HG03097 (cell line): ENCODE results near the gene DCDC2C.

Experiments used
- ATAC-seq: cut with Tn5 transposase; IDR thresholded peaks from one replicate; pipeline ENCODE4 v1.9.1; 2021; ENCODE audit not compliant: unreplicated experiment, low FRiP score

Gene DCDC2C

GRCh38 chr2:3742743-3743508 is 39.6 kb downstream of the DCDC2C start:
- ATAC-seq = no peak

GRCh38 chr2:3743951-3744555 is 40.7 kb downstream of the DCDC2C start:
- ATAC-seq = no peak

GRCh38 chr2:3745920-3746319 is 42.5 kb downstream of the DCDC2C start:
- no peak for ATAC-seq

- ATAC-seq = no peak
Measured at GRCh38 chr2:3747032-3747654, 43.8 kb downstream of the DCDC2C start.

- ATAC-seq = no peak
Measured at GRCh38 chr2:3747826-3748225, 44.5 kb downstream of the DCDC2C start.

GRCh38 chr2:3749201-3749600 is 45.8 kb downstream of the DCDC2C start:
- no peak for ATAC-seq

- no peak for ATAC-seq
Measured at GRCh38 chr2:3751251-3751650, 47.9 kb downstream of the DCDC2C start.

- ATAC-seq = no peak
Measured at GRCh38 chr2:3751806-3752205, 48.4 kb downstream of the DCDC2C start.

GRCh38 chr2:3752376-3752775 is 49.0 kb downstream of the DCDC2C start:
- no peak for ATAC-seq

GRCh38 chr2:3753561-3753960 is 50.2 kb downstream of the DCDC2C start:
- no peak for ATAC-seq

- no peak for ATAC-seq
Measured at GRCh38 chr2:3754280-3754679, 50.9 kb downstream of the DCDC2C start.

GRCh38 chr2:3754795-3755194 is 51.4 kb downstream of the DCDC2C start:
- ATAC-seq = no peak

- ATAC-seq = no peak
Measured at GRCh38 chr2:3755277-3755676, 51.9 kb downstream of the DCDC2C start.

- no peak for ATAC-seq
Measured at GRCh38 chr2:3756306-3756705, 52.9 kb downstream of the DCDC2C start.

GRCh38 chr2:3758906-3759305 is 55.5 kb downstream of the DCDC2C start:
- ATAC-seq = no peak

GRCh38 chr2:3759331-3759730 is 56.0 kb downstream of the DCDC2C start:
- no peak for ATAC-seq

- ATAC-seq = no peak
Measured at GRCh38 chr2:3759761-3760160, 56.4 kb downstream of the DCDC2C start.

- ATAC-seq = no peak
Measured at GRCh38 chr2:3761272-3761671, 57.9 kb downstream of the DCDC2C start.

- ATAC-seq = no peak
Measured at GRCh38 chr2:3762771-3763447, 59.5 kb downstream of the DCDC2C start.

GRCh38 chr2:3766824-3767223 is 63.4 kb downstream of the DCDC2C start:
- no peak for ATAC-seq
